Measurements from ENCODE around the gene SYTL5.

GRCh38 chrX:38066934-38067333 is 60.6 kb downstream of the SYTL5 start:
- TF ChIP-seq CTCF (optimal IDR thresholded peaks at IDR 0.05 in 1 of 3, IDR thresholded peaks at IDR 0.05 in 1 of 3, conservative IDR thresholded peaks at IDR 0.05 in 1 of 3; ENCODE audit: extremely low read depth in 1 of 3, insufficient read depth in 2 of 3, low read length in 3 of 3) (no peak), EZH2 (IDR thresholded peaks at IDR 0.05; ENCODE audit: low read length) (no peak)
